HUES48 (cell line): ENCODE results near the gene ATP10A.

ENCODE experiments used
- H3K27ac ChIP-seq: one replicate; pipeline ENCODE4 v1.7.0; 2013; ENCODE audit warnings: low read depth, low read length, inconsistent platforms
- H3K27me3 ChIP-seq: 2 replicates; pipeline ENCODE4 v1.6.1; 2013; ENCODE audit warnings: mild to moderate bottlenecking, low read length; ENCODE audit not compliant: control insufficient read depth, insufficient read depth
- H3K36me3 ChIP-seq: 2 replicates; pipeline ENCODE4 v1.6.1; 2013; ENCODE audit warnings: low read length; ENCODE audit not compliant: control insufficient read depth, insufficient read depth
- H3K4me1 ChIP-seq: 2 replicates; pipeline ENCODE4 v1.6.1; 2013; ENCODE audit warnings: mild to moderate bottlenecking, low read length; ENCODE audit not compliant: control insufficient read depth, insufficient read depth
- H3K4me3 ChIP-seq: 2 replicates; pipeline ENCODE4 v1.5.1; 2013; ENCODE audit warnings: mild to moderate bottlenecking, low read depth, low read length
- H3K9ac ChIP-seq: 2 replicates; pipeline ENCODE4 v1.6.1; 2013; ENCODE audit warnings: mild to moderate bottlenecking, low read depth, low read length, moderate library complexity
- H3K9me3 ChIP-seq: 2 replicates; pipeline ENCODE4 v1.6.1; 2013; ENCODE audit warnings: low read length; ENCODE audit not compliant: control insufficient read depth, insufficient read depth

Gene ATP10A

GRCh38 chr15:25635191-25635590 lies 227.9 kb downstream of the ATP10A start:
- no peak overlapping the region for H3K9ac ChIP-seq
- peaks cover 21% of the 10 kb centered on the region for H3K4me1 ChIP-seq
- no peaks in the 10 kb centered on the region for H3K9me3 ChIP-seq
- no peak overlapping the region for H3K27ac ChIP-seq
- no peaks in the 10 kb centered on the region for H3K36me3 ChIP-seq
- peaks cover 38% of the 10 kb centered on the region for H3K27me3 ChIP-seq
- no peak overlapping the region for H3K4me3 ChIP-seq

GRCh38 chr15:25633862-25634261 lies 229.3 kb downstream of the ATP10A start:
- H3K4me3 ChIP-seq = no peak overlapping the region
- no peaks in the 10 kb centered on the region for H3K9me3 ChIP-seq
- no peak overlapping the region for H3K27ac ChIP-seq
- peaks cover 26% of the 10 kb centered on the region for H3K27me3 ChIP-seq
- H3K9ac ChIP-seq = no peak overlapping the region
- H3K4me1 ChIP-seq = peaks cover 21% of the 10 kb centered on the region
- H3K36me3 ChIP-seq = no peaks in the 10 kb centered on the region

- peaks cover 7% of the 10 kb centered on the region; the same call in 1 of the 2 replicates for H3K4me1 ChIP-seq
- H3K9me3 ChIP-seq = no peaks in the 10 kb centered on the region
- H3K27ac ChIP-seq = no peak overlapping the region
- no peak overlapping the region for H3K4me3 ChIP-seq
- no peak overlapping the region for H3K9ac ChIP-seq
- no peaks in the 10 kb centered on the region for H3K36me3 ChIP-seq
- peaks cover 10% of the 10 kb centered on the region for H3K27me3 ChIP-seq
Measured at GRCh38 chr15:25631971-25632370, 231.2 kb downstream of the ATP10A start.
